SKM-1 (cell line): Measurements from ENCODE around the gene AP3S2.
A peak's percentile ranks its signal among the peaks of the same experiment; 100 is the strongest.
"Not testable (repeated sequence)": the region's sequence is repeated elsewhere in the genome, so short reads cannot be mapped to it uniquely, and the experiment has no call there.

Experiments used
- DNase-seq: peaks from one replicate; lab custom pipeline; 2025; ENCODE audit not compliant: unreplicated experiment; lab: John Stamatoyannopoulos, UW

AP3S2 gene

GRCh38 chr15:89783861-89784685, 109.7 kb downstream of the AP3S2 start:
- DNase-seq = no peak

- DNase-seq = no peak
These were observed 110.5 kb downstream of the AP3S2 start for GRCh38 chr15:89783111-89783860.

- DNase-seq = not testable (repeated sequence)
These were observed 111.2 kb downstream of the AP3S2 start for GRCh38 chr15:89782619-89782950.

- no peak for DNase-seq
These were observed 111.7 kb downstream of the AP3S2 start for GRCh38 chr15:89781891-89782618.

GRCh38 chr15:89781055-89781454, 112.7 kb downstream of the AP3S2 start:
- peak; percentile 23 for DNase-seq

GRCh38 chr15:89780601-89781000, 113.2 kb downstream of the AP3S2 start:
- no peak for DNase-seq
